ENCODE results near the gene HNF1B.

Gene HNF1B

GRCh38 chr17:37737971-37738370 lies 6.9 kb downstream of the HNF1B start:
- no peaks in the 10 kb centered on the region for H3K9me3 ChIP-seq (ENCODE audit: control insufficient read depth in 2 of 2, low read length in 2 of 2)
- H3K36me3 ChIP-seq (ENCODE audit: control insufficient read depth in 2 of 2, insufficient read depth in 2 of 2, low read length in 2 of 2): peaks cover 26% of the 10 kb centered on the region in 2 donors
- H3K4me1 ChIP-seq (ENCODE audit: control insufficient read depth in 2 of 2, insufficient read depth in 2 of 2, low read length in 2 of 2): peaks cover 4 to 8% of the 10 kb centered on the region in 2 donors
- H3K9ac ChIP-seq (ENCODE audit: low read depth in 1 of 2, low read length in 2 of 2): no peak overlapping the region
- H3K27ac ChIP-seq (ENCODE audit: low read depth in 2 of 2, low read length in 2 of 2): no peak overlapping the region
- H3K27me3 ChIP-seq (ENCODE audit: control insufficient read depth in 2 of 2, insufficient read depth in 2 of 2, low read length in 2 of 2): peaks cover 19 to 29% of the 10 kb centered on the region in 2 donors
- H3K4me3 ChIP-seq (ENCODE audit: low read length in 2 of 2): no peak overlapping the region

DNA sequence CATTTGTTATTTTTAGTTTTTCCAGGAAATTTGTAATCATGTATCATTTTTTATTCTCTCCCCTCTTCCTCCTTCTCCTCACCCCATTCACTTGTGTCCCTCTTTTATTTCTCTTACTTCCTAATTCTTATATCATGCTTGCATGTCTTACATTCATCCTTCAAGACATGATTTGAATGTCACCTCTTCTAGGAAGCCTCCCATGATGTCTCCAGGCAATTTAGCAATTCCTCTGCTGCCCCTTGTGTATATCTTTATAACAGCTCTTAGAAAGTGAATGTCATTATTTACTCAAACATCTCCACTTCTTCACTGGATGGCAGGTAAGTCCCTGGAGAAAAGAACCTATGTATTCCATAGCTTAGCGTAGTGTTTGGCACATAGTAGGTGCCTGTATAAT lies 7.8 kb downstream of the HNF1B start:
- Histone ChIP-seq H3K4me3 (ENCODE audit: low read length in 2 of 2) (no peak overlapping the region), H3K27ac (ENCODE audit: low read depth in 2 of 2, low read length in 2 of 2) (no peak overlapping the region), H3K27me3 (ENCODE audit: control insufficient read depth in 2 of 2, insufficient read depth in 2 of 2, low read length in 2 of 2) (peaks cover 16 to 27% of the 10 kb centered on the region in 2 donors), H3K4me1 (ENCODE audit: control insufficient read depth in 2 of 2, insufficient read depth in 2 of 2, low read length in 2 of 2) (peaks cover 2 to 4% of the 10 kb centered on the region in 2 donors), H3K9me3 (ENCODE audit: control insufficient read depth in 2 of 2, low read length in 2 of 2) (no peaks in the 10 kb centered on the region), H3K9ac (ENCODE audit: low read depth in 1 of 2, low read length in 2 of 2) (no peak overlapping the region), H3K36me3 (ENCODE audit: control insufficient read depth in 2 of 2, insufficient read depth in 2 of 2, low read length in 2 of 2) (peaks cover 28% of the 10 kb centered on the region in 2 donors)

GRCh38 chr17:37736428-37736827 lies 8.4 kb downstream of the HNF1B start:
- Histone ChIP-seq H3K36me3 (ENCODE audit: control insufficient read depth in 2 of 2, insufficient read depth in 2 of 2, low read length in 2 of 2) (peaks cover 33% of the 10 kb centered on the region in 2 donors), H3K27ac (ENCODE audit: low read depth in 2 of 2, low read length in 2 of 2) (no peak overlapping the region), H3K9ac (ENCODE audit: low read depth in 1 of 2, low read length in 2 of 2) (no peak overlapping the region), H3K27me3 (ENCODE audit: control insufficient read depth in 2 of 2, insufficient read depth in 2 of 2, low read length in 2 of 2) (peaks cover 11 to 23% of the 10 kb centered on the region in 2 donors), H3K4me3 (ENCODE audit: low read length in 2 of 2) (no peak overlapping the region), H3K4me1 (ENCODE audit: control insufficient read depth in 2 of 2, insufficient read depth in 2 of 2, low read length in 2 of 2) (no peaks in the 10 kb centered on the region), H3K9me3 (ENCODE audit: control insufficient read depth in 2 of 2, low read length in 2 of 2) (no peaks in the 10 kb centered on the region)

- Histone ChIP-seq H3K27me3 (ENCODE audit: control insufficient read depth in 2 of 2, insufficient read depth in 2 of 2, low read length in 2 of 2) (peaks cover 4 to 13% of the 10 kb centered on the region in 2 donors), H3K36me3 (ENCODE audit: control insufficient read depth in 2 of 2, insufficient read depth in 2 of 2, low read length in 2 of 2) (peaks cover 41 to 44% of the 10 kb centered on the region in 2 donors)
Observed at GRCh38 chr17:37735165-37735564, 9.7 kb downstream of the HNF1B start.

GRCh38 chr17:37732316-37732715 lies 12.5 kb downstream of the HNF1B start:
- peaks cover 39 to 40% of the 10 kb centered on the region in 2 donors for H3K36me3 ChIP-seq (ENCODE audit: control insufficient read depth in 2 of 2, insufficient read depth in 2 of 2, low read length in 2 of 2)

More at GRCh38 chr17:37735165-37735564, 9.7 kb downstream of the HNF1B start:
- peaks cover 0 to under 1% of the 10 kb centered on the region in 2 donors for H3K4me1 ChIP-seq (ENCODE audit: control insufficient read depth in 2 of 2, insufficient read depth in 2 of 2, low read length in 2 of 2)
- no peak overlapping the region for H3K27ac ChIP-seq (ENCODE audit: low read depth in 2 of 2, low read length in 2 of 2)
- H3K9ac ChIP-seq (ENCODE audit: low read depth in 1 of 2, low read length in 2 of 2): no peak overlapping the region
- no peak overlapping the region for H3K4me3 ChIP-seq (ENCODE audit: low read length in 2 of 2)
- no peaks in the 10 kb centered on the region for H3K9me3 ChIP-seq (ENCODE audit: control insufficient read depth in 2 of 2, low read length in 2 of 2)

DNA sequence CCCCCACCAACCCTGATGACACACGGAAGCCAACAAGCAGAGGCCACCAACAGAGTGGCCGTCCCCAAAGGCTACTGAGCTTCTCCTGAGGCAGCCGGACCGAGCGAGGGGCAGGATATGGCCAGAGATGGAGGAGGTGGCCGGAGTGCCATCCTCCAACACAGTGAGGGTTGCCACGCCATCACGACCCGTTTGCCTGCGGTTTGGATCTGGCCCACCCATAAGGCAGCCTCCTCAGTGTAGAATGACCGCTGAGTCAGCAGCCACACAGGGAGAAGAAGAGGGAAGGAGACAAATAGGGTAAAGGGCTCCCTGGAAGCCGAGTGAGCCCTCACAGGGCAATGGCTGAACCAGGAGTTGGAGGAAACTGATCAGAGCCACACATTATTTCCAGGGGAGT lies 13.8 kb downstream of the HNF1B start:
- Histone ChIP-seq H3K27ac (ENCODE audit: low read depth in 2 of 2, low read length in 2 of 2) (no peak overlapping the region), H3K9ac (ENCODE audit: low read depth in 1 of 2, low read length in 2 of 2) (no peak overlapping the region), H3K4me3 (ENCODE audit: low read length in 2 of 2) (no peak overlapping the region), H3K9me3 (ENCODE audit: control insufficient read depth in 2 of 2, low read length in 2 of 2) (no peaks in the 10 kb centered on the region), H3K4me1 (ENCODE audit: control insufficient read depth in 2 of 2, insufficient read depth in 2 of 2, low read length in 2 of 2) (peaks cover 17 to 22% of the 10 kb centered on the region in 2 donors), H3K27me3 (ENCODE audit: control insufficient read depth in 2 of 2, insufficient read depth in 2 of 2, low read length in 2 of 2) (no peaks in the 10 kb centered on the region), H3K36me3 (ENCODE audit: control insufficient read depth in 2 of 2, insufficient read depth in 2 of 2, low read length in 2 of 2) (peaks cover 34 to 35% of the 10 kb centered on the region in 2 donors)

More at GRCh38 chr17:37732316-37732715, 12.5 kb downstream of the HNF1B start:
- Histone ChIP-seq H3K4me3 (ENCODE audit: low read length in 2 of 2) (no peak overlapping the region), H3K9me3 (ENCODE audit: control insufficient read depth in 2 of 2, low read length in 2 of 2) (no peaks in the 10 kb centered on the region), H3K4me1 (ENCODE audit: control insufficient read depth in 2 of 2, insufficient read depth in 2 of 2, low read length in 2 of 2) (peaks cover 5 to 9% of the 10 kb centered on the region in 2 donors), H3K27ac (ENCODE audit: low read depth in 2 of 2, low read length in 2 of 2) (no peak overlapping the region), H3K9ac (ENCODE audit: low read depth in 1 of 2, low read length in 2 of 2) (no peak overlapping the region), H3K27me3 (ENCODE audit: control insufficient read depth in 2 of 2, insufficient read depth in 2 of 2, low read length in 2 of 2) (peaks cover 0 to 3% of the 10 kb centered on the region in 2 donors)

- H3K4me3 ChIP-seq (ENCODE audit: low read length in 2 of 2): no peak overlapping the region
- H3K27me3 ChIP-seq (ENCODE audit: control insufficient read depth in 2 of 2, insufficient read depth in 2 of 2, low read length in 2 of 2): no peaks in the 10 kb centered on the region
- peak overlapping the region in 1 of 2 donors; percentile 21 for H3K27ac ChIP-seq (ENCODE audit: low read depth in 2 of 2, low read length in 2 of 2)
- H3K9ac ChIP-seq (ENCODE audit: low read depth in 1 of 2, low read length in 2 of 2): no peak overlapping the region
- H3K36me3 ChIP-seq (ENCODE audit: control insufficient read depth in 2 of 2, insufficient read depth in 2 of 2, low read length in 2 of 2): peaks cover 26 to 27% of the 10 kb centered on the region in 2 donors
- no peaks in the 10 kb centered on the region for H3K9me3 ChIP-seq (ENCODE audit: control insufficient read depth in 2 of 2, low read length in 2 of 2)
- peaks cover 27 to 33% of the 10 kb centered on the region in 2 donors for H3K4me1 ChIP-seq (ENCODE audit: control insufficient read depth in 2 of 2, insufficient read depth in 2 of 2, low read length in 2 of 2)
Observed at GRCh38 chr17:37729905-37730304, 15.0 kb downstream of the HNF1B start.

DNA sequence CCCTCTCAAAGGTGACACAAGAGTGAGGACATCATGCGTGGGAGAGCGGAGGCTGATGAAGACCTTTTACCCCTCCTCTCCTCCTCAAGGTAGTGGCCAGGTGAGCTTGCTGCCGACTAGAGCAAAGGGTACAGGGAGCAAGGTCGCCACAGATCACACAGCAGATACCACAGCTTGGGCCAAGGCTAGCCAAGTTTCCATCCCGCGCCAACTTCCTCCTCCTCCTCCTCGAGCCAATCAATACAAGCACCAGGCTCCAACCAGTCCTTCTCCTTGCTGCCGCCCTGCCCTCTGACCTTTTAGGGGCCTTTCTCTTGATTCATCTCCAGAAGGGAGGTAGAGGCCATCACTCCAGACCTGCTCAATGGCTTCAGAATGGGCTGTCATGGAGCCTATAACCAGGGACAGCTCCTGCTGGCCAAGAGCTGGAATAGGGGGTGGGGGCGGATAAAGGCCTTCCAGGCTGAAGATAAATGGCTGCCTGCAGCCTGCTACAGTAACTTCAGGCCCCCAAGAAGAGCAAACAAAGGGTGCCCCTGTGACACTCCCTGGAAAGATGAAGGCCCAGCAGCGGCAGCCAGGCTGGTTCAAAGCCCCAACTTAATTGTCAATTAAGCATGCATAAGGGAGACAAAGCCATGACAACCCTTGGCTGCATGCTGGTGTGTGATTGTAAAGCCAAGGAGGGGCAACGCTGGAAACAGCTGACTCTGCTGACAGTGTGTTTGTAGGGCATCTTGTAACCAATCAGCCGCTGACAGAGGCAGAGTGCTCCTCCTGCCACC lies 17.8 kb downstream of the HNF1B start:
- Histone ChIP-seq H3K27me3 (ENCODE audit: control insufficient read depth in 2 of 2, insufficient read depth in 2 of 2, low read length in 2 of 2) (no peaks in the 10 kb centered on the region), H3K9ac (ENCODE audit: low read depth in 1 of 2, low read length in 2 of 2) (no peak overlapping the region), H3K36me3 (ENCODE audit: control insufficient read depth in 2 of 2, insufficient read depth in 2 of 2, low read length in 2 of 2) (peaks cover 18 to 22% of the 10 kb centered on the region in 2 donors), H3K4me3 (ENCODE audit: low read length in 2 of 2) (no peak overlapping the region), H3K9me3 (ENCODE audit: control insufficient read depth in 2 of 2, low read length in 2 of 2) (no peaks in the 10 kb centered on the region), H3K27ac (ENCODE audit: low read depth in 2 of 2, low read length in 2 of 2) (peak overlapping the region; percentile 78 to 80), H3K4me1 (ENCODE audit: control insufficient read depth in 2 of 2, insufficient read depth in 2 of 2, low read length in 2 of 2) (peaks cover 33 to 41% of the 10 kb centered on the region in 2 donors)

- Histone ChIP-seq H3K36me3 (ENCODE audit: control insufficient read depth in 2 of 2, insufficient read depth in 2 of 2, low read length in 2 of 2) (peaks cover 11 to 15% of the 10 kb centered on the region in 2 donors), H3K27ac (ENCODE audit: low read depth in 2 of 2, low read length in 2 of 2) (peak overlapping the region; percentile 78 to 80), H3K9ac (ENCODE audit: low read depth in 1 of 2, low read length in 2 of 2) (no peak overlapping the region)
Observed at GRCh38 chr17:37726248-37726647, 18.6 kb downstream of the HNF1B start.

GRCh38 chr17:37725601-37726146 lies 19.2 kb downstream of the HNF1B start:
- Histone ChIP-seq H3K27ac (ENCODE audit: low read depth in 2 of 2, low read length in 2 of 2) (peak overlapping the region; percentile 78 to 80), H3K4me3 (ENCODE audit: low read length in 2 of 2) (peak overlapping the region in 1 of 2 donors; percentile 44), H3K4me1 (ENCODE audit: control insufficient read depth in 2 of 2, insufficient read depth in 2 of 2, low read length in 2 of 2) (peaks cover 45 to 56% of the 10 kb centered on the region in 2 donors), H3K36me3 (ENCODE audit: control insufficient read depth in 2 of 2, insufficient read depth in 2 of 2, low read length in 2 of 2) (peaks cover 5 to 9% of the 10 kb centered on the region in 2 donors), H3K9me3 (ENCODE audit: control insufficient read depth in 2 of 2, low read length in 2 of 2) (no peaks in the 10 kb centered on the region), H3K27me3 (ENCODE audit: control insufficient read depth in 2 of 2, insufficient read depth in 2 of 2, low read length in 2 of 2) (no peaks in the 10 kb centered on the region), H3K9ac (ENCODE audit: low read depth in 1 of 2, low read length in 2 of 2) (peak overlapping the region in 1 of 2 donors; percentile 44)

More at GRCh38 chr17:37726248-37726647, 18.6 kb downstream of the HNF1B start:
- Histone ChIP-seq H3K27me3 (ENCODE audit: control insufficient read depth in 2 of 2, insufficient read depth in 2 of 2, low read length in 2 of 2) (no peaks in the 10 kb centered on the region), H3K4me3 (ENCODE audit: low read length in 2 of 2) (peak overlapping the region in 1 of 2 donors; percentile 31), H3K4me1 (ENCODE audit: control insufficient read depth in 2 of 2, insufficient read depth in 2 of 2, low read length in 2 of 2) (peaks cover 42 to 50% of the 10 kb centered on the region in 2 donors), H3K9me3 (ENCODE audit: control insufficient read depth in 2 of 2, low read length in 2 of 2) (no peaks in the 10 kb centered on the region)

All from mucosa of rectum (tissue), 2 donors.